ENCODE results near the gene SKAP1. TPM values are rescaled to one million over a fixed set of nuclear protein-coding genes. Genes with fewer than 3 reads are reported as not detected.
A peak's percentile ranks its signal among the peaks of the same experiment; 100 is the strongest.
"Not testable (repeated sequence)": the region's sequence is repeated elsewhere in the genome, so short reads cannot be mapped to it uniquely, and the experiment has no call there.

SKAP1 gene
- total and polyA plus RNA-seq, 4 donors: 4.4 to 36.1 (median 24.7) TPM

DNA sequence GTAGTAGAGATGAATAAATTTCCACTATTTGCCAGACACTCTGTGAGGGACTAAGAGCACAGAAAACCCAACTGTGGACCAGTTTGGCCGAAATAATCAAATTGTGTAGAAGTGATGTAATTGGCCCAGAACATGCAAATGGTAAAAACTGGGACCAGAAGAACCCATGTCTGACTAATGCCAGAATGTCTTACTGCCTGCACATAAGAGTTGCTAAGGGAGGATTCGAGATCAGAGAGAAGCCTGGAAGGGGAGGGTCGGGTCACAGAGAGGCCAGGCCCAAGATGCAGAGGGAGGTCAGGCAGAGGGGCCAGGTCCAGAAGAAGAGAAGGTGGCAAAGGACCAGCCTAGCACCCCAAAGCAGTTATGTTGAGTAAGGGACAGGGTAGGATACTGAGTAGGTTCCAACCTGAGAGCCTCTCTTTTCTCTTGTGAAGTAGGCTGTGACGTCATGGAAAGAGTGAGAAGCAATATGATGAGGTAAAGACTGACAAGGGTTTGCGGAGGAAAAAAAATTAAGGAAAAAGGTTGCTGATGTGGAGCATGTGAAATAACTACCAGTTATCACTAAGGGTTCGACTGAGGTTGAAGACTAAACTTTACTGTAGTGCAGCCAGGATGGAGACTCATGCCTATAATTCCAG lies 53.2 kb downstream of the SKAP1 start:
- Histone ChIP-seq H3K4me1 (ENCODE audit: control insufficient read depth, insufficient read depth, low read length) (no peaks in the 10 kb centered on the region), H3K27ac (ENCODE audit: low read depth, low read length) (no peak overlapping the region), H3K9me3 (ENCODE audit: control insufficient read depth, insufficient read depth, low read length) (no peaks in the 10 kb centered on the region), H3K36me3 (ENCODE audit: control insufficient read depth, insufficient read depth, low read length) (no peaks in the 10 kb centered on the region), H3K4me3 (ENCODE audit: low read depth, low read length) (no peak overlapping the region), H3K27me3 (ENCODE audit: control insufficient read depth, insufficient read depth, low read length) (no peaks in the 10 kb centered on the region)
- 83% methylated on average over 3 of the region's 6 CpGs for WGBS (ENCODE audit: insufficient coverage)
- DNase-seq (ENCODE audit: low read depth in 4 of 6, low spot score in 6 of 6): no peak

- DNase-seq (ENCODE audit: low read depth in 4 of 6, low spot score in 6 of 6): no peak
- H3K36me3 ChIP-seq (ENCODE audit: control insufficient read depth, insufficient read depth, low read length): no peaks in the 10 kb centered on the region
- no peaks in the 10 kb centered on the region for H3K4me1 ChIP-seq (ENCODE audit: control insufficient read depth, insufficient read depth, low read length)
- H3K27me3 ChIP-seq (ENCODE audit: control insufficient read depth, insufficient read depth, low read length): no peaks in the 10 kb centered on the region
- H3K9me3 ChIP-seq (ENCODE audit: control insufficient read depth, insufficient read depth, low read length): no peaks in the 10 kb centered on the region
- H3K27ac ChIP-seq (ENCODE audit: low read depth, low read length): no peak overlapping the region
- WGBS (ENCODE audit: insufficient coverage): no CpG with 5 or more reads among the region's 1 CpG
- H3K4me3 ChIP-seq (ENCODE audit: low read depth, low read length): no peak overlapping the region
Measured at GRCh38 chr17:48375356-48375755, 54.7 kb downstream of the SKAP1 start.

DNA sequence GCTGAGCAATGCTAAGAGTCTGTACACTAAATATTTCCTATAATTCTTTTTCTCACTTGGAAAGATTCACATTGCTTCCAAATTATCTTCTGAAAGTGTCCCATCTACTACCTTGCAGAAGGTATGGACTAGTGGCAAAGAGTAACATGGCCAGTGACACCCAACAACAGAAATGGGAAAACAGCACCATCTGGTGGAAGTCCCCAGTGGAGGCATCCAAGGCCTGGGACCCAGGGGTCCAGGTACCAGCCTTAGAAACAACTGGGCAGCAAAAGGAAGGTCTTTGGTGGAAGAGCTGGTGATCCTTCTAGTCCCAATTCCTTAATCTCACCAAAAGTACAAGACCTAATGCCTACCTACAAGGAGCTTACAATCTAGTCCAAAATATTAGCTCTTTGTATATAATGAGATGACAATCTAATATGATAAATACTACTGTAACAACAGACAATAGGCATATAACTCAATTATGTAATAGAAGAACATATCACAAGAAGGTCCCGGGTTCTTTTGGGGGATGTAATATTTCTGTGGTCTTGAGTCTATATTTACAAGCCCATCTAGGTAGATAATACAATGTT lies 55.3 kb downstream of the SKAP1 start:
- H3K27ac ChIP-seq (ENCODE audit: low read depth, low read length): no peak overlapping the region
- H3K9me3 ChIP-seq (ENCODE audit: control insufficient read depth, insufficient read depth, low read length): no peaks in the 10 kb centered on the region
- no peak overlapping the region for H3K4me3 ChIP-seq (ENCODE audit: low read depth, low read length)
- no peaks in the 10 kb centered on the region for H3K36me3 ChIP-seq (ENCODE audit: control insufficient read depth, insufficient read depth, low read length)
- no peaks in the 10 kb centered on the region for H3K27me3 ChIP-seq (ENCODE audit: control insufficient read depth, insufficient read depth, low read length)
- no CpG with 5 or more reads among the region's 1 CpG for WGBS (ENCODE audit: insufficient coverage)
- no peak for DNase-seq (ENCODE audit: low read depth in 4 of 6, low spot score in 6 of 6)
- H3K4me1 ChIP-seq (ENCODE audit: control insufficient read depth, insufficient read depth, low read length): no peaks in the 10 kb centered on the region

DNA sequence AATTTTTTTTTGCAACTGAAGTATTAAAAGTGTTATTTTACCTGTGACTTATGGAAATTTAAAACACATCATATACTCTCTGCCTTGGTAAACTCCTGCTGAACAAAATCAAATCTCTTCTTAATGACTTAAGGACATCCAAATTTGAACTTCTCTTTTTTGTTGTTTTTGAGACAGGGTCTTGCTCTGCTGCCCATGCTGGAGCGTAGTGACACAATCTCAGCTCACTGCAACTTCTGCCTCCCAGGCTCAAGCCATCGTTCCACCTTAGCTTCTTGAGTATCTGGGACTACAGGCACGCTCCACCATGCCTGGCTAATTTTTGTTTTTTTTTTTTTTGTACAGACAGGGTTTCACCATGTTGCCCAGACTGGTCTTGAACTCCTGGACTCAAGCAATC lies 56.1 kb downstream of the SKAP1 start:
- Histone ChIP-seq H3K27ac (ENCODE audit: low read depth, low read length) (no peak overlapping the region), H3K4me3 (ENCODE audit: low read depth, low read length) (no peak overlapping the region), H3K4me1 (ENCODE audit: control insufficient read depth, insufficient read depth, low read length) (no peaks in the 10 kb centered on the region), H3K36me3 (ENCODE audit: control insufficient read depth, insufficient read depth, low read length) (no peaks in the 10 kb centered on the region), H3K9me3 (ENCODE audit: control insufficient read depth, insufficient read depth, low read length) (no peaks in the 10 kb centered on the region), H3K27me3 (ENCODE audit: control insufficient read depth, insufficient read depth, low read length) (no peaks in the 10 kb centered on the region)
- no peak for DNase-seq (ENCODE audit: low read depth in 4 of 6, low spot score in 6 of 6)
- 68% methylated on average over 3 of the region's 3 CpGs for WGBS (ENCODE audit: insufficient coverage)

DNA sequence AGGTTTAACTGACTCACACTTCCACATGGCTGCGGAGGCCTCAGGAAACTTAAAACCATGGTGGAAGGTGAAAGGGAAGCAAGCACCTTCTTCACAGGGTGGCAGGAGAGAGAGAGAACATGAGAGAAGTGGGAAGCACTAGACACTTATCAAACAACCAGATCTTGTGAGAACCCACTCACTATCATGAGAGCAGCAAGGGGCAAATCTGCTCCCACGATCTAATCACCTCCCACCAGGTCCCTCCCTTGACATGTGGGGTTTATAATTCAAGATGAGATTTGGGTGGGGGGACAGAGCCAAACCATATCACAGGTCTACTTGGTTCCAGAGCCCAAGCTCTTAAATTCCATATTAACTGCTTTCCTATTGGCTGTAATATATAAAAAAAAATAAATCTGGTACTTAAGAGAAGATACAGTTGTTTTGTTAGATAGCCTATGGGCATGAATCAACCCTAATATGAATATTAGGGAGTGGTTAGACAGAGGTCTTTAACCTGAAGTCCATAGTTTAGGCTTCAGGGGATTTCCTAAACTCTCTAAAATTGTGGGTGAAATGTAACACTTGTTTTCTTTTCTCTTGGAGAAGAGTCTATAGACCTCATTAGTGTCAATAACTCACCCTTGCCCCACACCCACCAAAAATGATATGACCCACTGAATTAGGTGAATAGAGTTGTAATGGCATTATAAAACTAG lies 56.7 kb downstream of the SKAP1 start:
- Histone ChIP-seq H3K27me3 (ENCODE audit: control insufficient read depth, insufficient read depth, low read length) (no peaks in the 10 kb centered on the region), H3K27ac (ENCODE audit: low read depth, low read length) (no peak overlapping the region), H3K4me3 (ENCODE audit: low read depth, low read length) (no peak overlapping the region), H3K36me3 (ENCODE audit: control insufficient read depth, insufficient read depth, low read length) (no peaks in the 10 kb centered on the region), H3K4me1 (ENCODE audit: control insufficient read depth, insufficient read depth, low read length) (no peaks in the 10 kb centered on the region), H3K9me3 (ENCODE audit: control insufficient read depth, insufficient read depth, low read length) (no peaks in the 10 kb centered on the region)
- no CpG with 5 or more reads among the region's 2 CpGs for WGBS (ENCODE audit: insufficient coverage)
- no peak for DNase-seq (ENCODE audit: low read depth in 4 of 6, low spot score in 6 of 6)

DNA sequence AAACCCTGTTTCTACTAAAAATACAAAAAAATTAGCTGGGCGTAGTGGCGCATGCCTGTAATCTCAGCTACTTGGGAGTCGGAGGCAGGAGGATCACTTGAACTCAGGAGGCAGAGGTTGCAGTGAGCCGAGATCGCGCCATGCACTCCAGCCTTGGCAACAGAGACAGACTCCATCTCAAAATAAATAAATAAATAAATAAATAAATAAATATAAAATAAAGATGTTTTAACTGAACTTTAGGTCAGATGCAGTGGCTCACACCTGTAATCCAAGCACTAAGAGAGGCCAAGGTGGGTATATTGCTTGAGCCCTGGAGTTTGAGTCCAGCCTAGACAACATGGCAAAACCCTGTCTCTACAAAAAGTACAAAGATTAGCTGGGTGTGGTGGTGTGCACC lies 61.0 kb downstream of the SKAP1 start:
- H3K27me3 ChIP-seq (ENCODE audit: control insufficient read depth, insufficient read depth, low read length); H3K4me1 ChIP-seq (ENCODE audit: control insufficient read depth, insufficient read depth, low read length); H3K4me3 ChIP-seq (ENCODE audit: low read depth, low read length); H3K36me3 ChIP-seq (ENCODE audit: control insufficient read depth, insufficient read depth, low read length); H3K27ac ChIP-seq (ENCODE audit: low read depth, low read length); H3K9me3 ChIP-seq (ENCODE audit: control insufficient read depth, insufficient read depth, low read length); DNase-seq (ENCODE audit: low read depth in 4 of 6, low spot score in 6 of 6): not testable (repeated sequence)
- 100% methylated on average over 1 of the region's 6 CpGs for WGBS (ENCODE audit: insufficient coverage)

- no peaks in the 10 kb centered on the region for H3K4me1 ChIP-seq (ENCODE audit: control insufficient read depth, insufficient read depth, low read length)
- 83% methylated on average over 1 of the region's 3 CpGs for WGBS (ENCODE audit: insufficient coverage)
- H3K9me3 ChIP-seq (ENCODE audit: control insufficient read depth, insufficient read depth, low read length): no peaks in the 10 kb centered on the region
- no peak overlapping the region for H3K27ac ChIP-seq (ENCODE audit: low read depth, low read length)
- no peak for DNase-seq (ENCODE audit: low read depth in 4 of 6, low spot score in 6 of 6)
- no peak overlapping the region for H3K4me3 ChIP-seq (ENCODE audit: low read depth, low read length)
- no peaks in the 10 kb centered on the region for H3K27me3 ChIP-seq (ENCODE audit: control insufficient read depth, insufficient read depth, low read length)
- no peaks in the 10 kb centered on the region for H3K36me3 ChIP-seq (ENCODE audit: control insufficient read depth, insufficient read depth, low read length)
Measured at GRCh38 chr17:48368352-48368908, 61.6 kb downstream of the SKAP1 start.

GRCh38 chr17:48363161-48363560 lies 66.9 kb downstream of the SKAP1 start:
- H3K36me3 ChIP-seq (ENCODE audit: control insufficient read depth, insufficient read depth, low read length): no peaks in the 10 kb centered on the region
- DNase-seq (ENCODE audit: low read depth in 4 of 6, low spot score in 6 of 6): peak in 2 of 6 donors; percentile 40 to 92
- WGBS (ENCODE audit: insufficient coverage): 0% methylated on average over 1 of the region's 1 CpG
- H3K4me1 ChIP-seq (ENCODE audit: control insufficient read depth, insufficient read depth, low read length): no peaks in the 10 kb centered on the region
- H3K9me3 ChIP-seq (ENCODE audit: control insufficient read depth, insufficient read depth, low read length): no peaks in the 10 kb centered on the region
- H3K27me3 ChIP-seq (ENCODE audit: control insufficient read depth, insufficient read depth, low read length): peaks cover 2% of the 10 kb centered on the region
- H3K27ac ChIP-seq (ENCODE audit: low read depth, low read length): no peak overlapping the region
- H3K4me3 ChIP-seq (ENCODE audit: low read depth, low read length): no peak overlapping the region

DNA sequence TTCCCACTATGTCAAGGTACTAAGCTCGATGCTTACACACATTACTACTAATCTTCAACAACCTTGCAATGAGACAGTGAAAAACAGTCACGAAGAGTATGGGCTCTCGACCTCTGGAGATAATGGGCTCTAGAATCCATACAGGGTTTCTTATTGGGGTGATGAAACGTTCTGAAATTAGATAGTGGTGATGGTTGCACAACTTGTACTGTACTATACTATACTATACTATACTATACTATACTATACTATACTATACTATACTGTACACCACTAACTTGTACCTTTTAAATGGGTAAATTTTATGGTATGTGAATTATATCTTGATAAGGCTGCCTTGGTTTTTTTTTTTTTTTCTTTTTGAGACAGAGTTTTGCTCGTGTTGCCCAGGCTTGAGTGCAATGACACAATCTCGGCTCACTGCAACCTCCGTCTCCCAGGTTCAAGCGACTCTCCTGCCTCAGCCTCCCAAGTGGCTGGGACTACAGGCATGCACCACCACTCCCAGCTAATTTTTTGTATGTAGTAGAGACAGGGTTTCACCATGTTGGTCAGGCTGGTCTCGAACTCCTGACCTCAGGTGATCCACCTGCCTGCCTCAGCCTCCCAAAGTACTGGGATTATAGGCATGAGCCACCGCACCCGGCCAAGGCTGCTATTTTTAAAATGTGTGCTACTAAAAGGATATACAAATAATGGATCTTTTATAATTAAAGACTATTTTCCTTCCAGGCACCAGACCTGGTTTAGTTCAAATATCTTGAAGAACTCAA lies 69.0 kb downstream of the SKAP1 start:
- not testable (repeated sequence) for H3K27me3 ChIP-seq (ENCODE audit: control insufficient read depth, insufficient read depth, low read length); H3K4me1 ChIP-seq (ENCODE audit: control insufficient read depth, insufficient read depth, low read length); H3K27ac ChIP-seq (ENCODE audit: low read depth, low read length); H3K4me3 ChIP-seq (ENCODE audit: low read depth, low read length); H3K36me3 ChIP-seq (ENCODE audit: control insufficient read depth, insufficient read depth, low read length); H3K9me3 ChIP-seq (ENCODE audit: control insufficient read depth, insufficient read depth, low read length); DNase-seq (ENCODE audit: low read depth in 4 of 6, low spot score in 6 of 6)
- WGBS (ENCODE audit: insufficient coverage): 100% methylated on average over 3 of the region's 11 CpGs
